Osteocyte (in vitro differentiated cells): ENCODE results near the gene SERPINA6. TPM values are rescaled to one million over a fixed set of nuclear protein-coding genes. Genes with fewer than 3 reads are reported as not detected.

Experiments used
- DNase-seq: peaks from one replicate; pipeline ENCODE4 v3.0.0; 2021; ENCODE audit warnings: mixed read lengths; ENCODE audit not compliant: unreplicated experiment; ENCODE audit errors: extremely low spot score
- H3K27ac Mint-ChIP-seq: one replicate; pipeline ENCODE4 v1.8.0; 2021; ENCODE audit warnings: mild to moderate bottlenecking, mixed read lengths; ENCODE audit not compliant: unreplicated experiment
- H3K27me3 Mint-ChIP-seq: one replicate; pipeline ENCODE4 v1.8.0; 2021; ENCODE audit warnings: mixed read lengths; ENCODE audit not compliant: unreplicated experiment
- H3K36me3 Mint-ChIP-seq: one replicate; pipeline ENCODE4 v1.8.0; 2021; ENCODE audit warnings: mixed read lengths; ENCODE audit not compliant: unreplicated experiment
- H3K4me1 Mint-ChIP-seq: one replicate; pipeline ENCODE4 v1.8.0; 2021; ENCODE audit warnings: mixed read lengths; ENCODE audit not compliant: unreplicated experiment
- H3K4me3 Mint-ChIP-seq: one replicate; pipeline ENCODE4 v1.8.0; 2021; ENCODE audit warnings: mild to moderate bottlenecking, moderate library complexity, mixed read lengths; ENCODE audit not compliant: unreplicated experiment
- H3K9me3 Mint-ChIP-seq: one replicate; pipeline ENCODE4 v1.8.0; 2021; ENCODE audit warnings: mixed read lengths; ENCODE audit not compliant: unreplicated experiment
- total RNA-seq: library from RNA; stranded (reverse); gene quantifications from 2 replicates; pipeline ENCODE4 v1.2.1, GENCODE V29; 2021
- TF ChIP-seq, protein P1 (sequence below): fragments of 200-600 bp; sonication (generic); IDR thresholded peaks from 2 replicates; pipeline ENCODE4 v1.5.0; 2021; ENCODE audit warnings: antibody characterized with exemption, mild to moderate bottlenecking, moderate library complexity

SERPINA6 gene
- total RNA-seq, 1 donor from 2014 or later, result not detected

DNA sequence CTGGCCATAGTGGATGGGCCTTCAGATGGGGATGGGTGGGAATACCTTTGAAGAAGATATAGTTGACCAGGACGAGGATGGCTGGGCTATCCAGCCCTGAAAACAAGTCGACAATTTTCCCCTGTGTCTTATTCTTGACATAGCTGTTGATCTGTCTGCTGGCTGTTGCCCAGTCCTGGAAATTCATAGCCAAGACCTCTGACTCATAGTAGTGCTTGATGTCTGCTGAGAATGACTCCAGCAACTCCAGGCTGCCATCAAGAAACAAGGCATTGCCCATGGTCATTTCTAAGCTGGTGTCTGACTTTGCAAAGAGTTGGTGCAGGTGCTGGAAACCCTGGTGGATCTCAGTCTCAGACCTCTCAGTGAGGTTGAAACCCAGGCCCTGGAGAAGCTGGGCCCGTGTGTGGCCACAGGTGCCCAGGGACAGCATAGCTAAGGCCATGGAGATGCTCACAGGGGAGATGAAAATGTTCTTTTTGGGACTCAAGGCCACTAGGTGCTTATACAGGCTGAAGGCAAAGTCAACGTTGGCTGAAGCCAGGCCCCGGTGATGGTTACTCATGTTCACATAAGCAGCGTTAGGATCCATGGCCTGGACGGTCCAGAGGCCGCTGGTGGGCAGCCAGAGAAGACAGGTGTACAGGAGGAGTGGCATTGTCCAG is 9.0 kb downstream of the SERPINA6 start:
- H3K36me3 Mint-ChIP-seq, result no peaks in the 10 kb centered on the region
- no peaks in the 10 kb centered on the region for H3K27me3 Mint-ChIP-seq
- no peak overlapping the region for H3K27ac Mint-ChIP-seq
- TF ChIP-seq, protein P1, sequence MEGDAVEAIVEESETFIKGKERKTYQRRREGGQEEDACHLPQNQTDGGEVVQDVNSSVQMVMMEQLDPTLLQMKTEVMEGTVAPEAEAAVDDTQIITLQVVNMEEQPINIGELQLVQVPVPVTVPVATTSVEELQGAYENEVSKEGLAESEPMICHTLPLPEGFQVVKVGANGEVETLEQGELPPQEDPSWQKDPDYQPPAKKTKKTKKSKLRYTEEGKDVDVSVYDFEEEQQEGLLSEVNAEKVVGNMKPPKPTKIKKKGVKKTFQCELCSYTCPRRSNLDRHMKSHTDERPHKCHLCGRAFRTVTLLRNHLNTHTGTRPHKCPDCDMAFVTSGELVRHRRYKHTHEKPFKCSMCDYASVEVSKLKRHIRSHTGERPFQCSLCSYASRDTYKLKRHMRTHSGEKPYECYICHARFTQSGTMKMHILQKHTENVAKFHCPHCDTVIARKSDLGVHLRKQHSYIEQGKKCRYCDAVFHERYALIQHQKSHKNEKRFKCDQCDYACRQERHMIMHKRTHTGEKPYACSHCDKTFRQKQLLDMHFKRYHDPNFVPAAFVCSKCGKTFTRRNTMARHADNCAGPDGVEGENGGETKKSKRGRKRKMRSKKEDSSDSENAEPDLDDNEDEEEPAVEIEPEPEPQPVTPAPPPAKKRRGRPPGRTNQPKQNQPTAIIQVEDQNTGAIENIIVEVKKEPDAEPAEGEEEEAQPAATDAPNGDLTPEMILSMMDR, result no peak
- no peak overlapping the region for H3K4me3 Mint-ChIP-seq
- no peaks in the 10 kb centered on the region for H3K4me1 Mint-ChIP-seq
- peaks cover 13% of the 10 kb centered on the region for H3K9me3 Mint-ChIP-seq
- DNase-seq, result peak; percentile 63

DNA sequence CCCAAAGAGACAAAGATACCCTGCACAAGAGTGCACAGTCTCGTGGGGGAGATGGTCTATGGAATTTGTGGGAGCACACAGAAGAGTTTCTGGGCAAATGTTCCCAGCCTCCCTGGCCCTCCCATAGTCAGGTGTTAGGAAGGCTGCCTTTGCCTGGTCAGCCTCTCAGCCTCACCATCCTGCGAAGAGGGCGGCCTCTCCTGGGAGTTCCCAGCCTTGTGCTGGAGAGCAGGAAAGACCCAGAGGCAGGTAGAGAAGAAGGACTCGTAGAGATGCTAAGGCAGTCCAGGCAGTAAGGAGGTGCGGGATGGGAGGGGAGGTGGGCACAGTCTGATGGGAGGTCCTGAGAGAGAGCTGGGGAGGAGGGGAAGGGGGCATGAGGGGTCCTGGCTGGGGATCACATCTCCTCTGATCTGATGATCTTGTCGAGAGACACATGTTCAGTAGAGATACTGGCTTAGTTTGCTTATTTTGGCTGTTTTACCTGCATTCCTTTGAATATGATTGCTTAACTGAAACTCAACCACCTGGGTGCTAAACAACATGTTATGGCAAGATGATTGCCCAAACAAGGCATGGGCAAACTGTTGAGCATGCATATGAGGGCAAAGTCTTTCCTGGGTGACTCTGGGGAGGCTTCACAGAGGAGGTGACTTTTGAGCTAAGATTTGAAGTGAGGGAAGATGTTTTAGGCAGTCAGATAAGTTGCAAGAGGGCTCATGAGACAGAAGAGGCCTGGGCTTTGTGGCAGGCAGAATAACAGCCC is 10.5 kb downstream of the SERPINA6 start:
- no peaks in the 10 kb centered on the region for H3K4me1 Mint-ChIP-seq
- no peaks in the 10 kb centered on the region for H3K36me3 Mint-ChIP-seq
- H3K9me3 Mint-ChIP-seq, result peaks cover 26% of the 10 kb centered on the region
- DNase-seq, result peak; percentile 70
- no peak overlapping the region for H3K27ac Mint-ChIP-seq
- no peaks in the 10 kb centered on the region for H3K27me3 Mint-ChIP-seq
- H3K4me3 Mint-ChIP-seq, result no peak overlapping the region
- TF ChIP-seq, protein P1, result no peak

DNA sequence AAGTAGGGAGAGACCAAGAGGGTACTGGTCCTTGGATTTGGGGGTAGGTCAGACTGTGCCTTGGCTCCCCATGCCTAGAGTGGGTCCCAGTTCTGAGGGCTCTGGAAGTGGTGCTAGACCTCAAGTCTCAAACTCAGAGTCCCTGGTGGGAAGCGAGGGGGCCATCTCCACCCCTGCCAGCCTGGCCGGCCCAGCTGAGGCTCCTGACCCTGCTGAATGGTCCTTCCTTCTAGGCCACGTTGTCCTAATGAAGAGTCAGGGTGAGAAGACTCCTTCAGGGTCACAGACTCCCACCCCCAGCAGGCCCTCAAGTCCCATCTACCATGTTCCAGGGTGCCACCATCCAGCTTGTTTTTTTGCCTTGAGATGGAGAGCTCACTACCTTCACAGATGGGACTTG is 12.9 kb downstream of the SERPINA6 start:
- Mint-ChIP-seq H3K4me1 (no peaks in the 10 kb centered on the region), H3K4me3 (no peak overlapping the region), H3K27me3 (no peaks in the 10 kb centered on the region), H3K9me3 (peaks cover 32% of the 10 kb centered on the region), H3K36me3 (no peaks in the 10 kb centered on the region), H3K27ac (no peak overlapping the region)
- peak; percentile 56 for DNase-seq
- TF ChIP-seq, protein P1, result no peak

DNA sequence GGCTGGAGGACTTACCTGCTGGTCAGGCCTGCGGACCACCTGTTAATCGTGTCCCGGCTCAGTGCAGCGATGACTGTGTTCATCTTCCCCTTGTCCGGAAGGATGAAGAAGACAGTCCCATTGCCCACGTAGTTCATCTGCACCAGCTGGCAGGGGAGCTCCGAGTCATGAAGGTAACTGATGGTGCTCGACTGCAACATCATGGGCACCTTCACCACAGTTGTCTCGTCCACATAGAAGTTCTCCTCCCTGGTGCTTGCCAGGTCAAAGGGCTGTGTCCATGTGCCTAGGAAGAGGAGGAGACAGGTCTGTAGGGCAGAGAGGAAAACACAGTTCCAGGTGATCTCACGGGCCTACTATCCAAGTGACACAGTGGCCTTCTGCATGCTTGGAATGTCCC is 13.4 kb downstream of the SERPINA6 start:
- Mint-ChIP-seq H3K4me1 (no peaks in the 10 kb centered on the region), H3K9me3 (peaks cover 36% of the 10 kb centered on the region), H3K27ac (no peak overlapping the region), H3K27me3 (no peaks in the 10 kb centered on the region), H3K4me3 (no peak overlapping the region), H3K36me3 (no peaks in the 10 kb centered on the region)
- DNase-seq, result peak; percentile 75
- TF ChIP-seq, protein P1, result no peak

DNA sequence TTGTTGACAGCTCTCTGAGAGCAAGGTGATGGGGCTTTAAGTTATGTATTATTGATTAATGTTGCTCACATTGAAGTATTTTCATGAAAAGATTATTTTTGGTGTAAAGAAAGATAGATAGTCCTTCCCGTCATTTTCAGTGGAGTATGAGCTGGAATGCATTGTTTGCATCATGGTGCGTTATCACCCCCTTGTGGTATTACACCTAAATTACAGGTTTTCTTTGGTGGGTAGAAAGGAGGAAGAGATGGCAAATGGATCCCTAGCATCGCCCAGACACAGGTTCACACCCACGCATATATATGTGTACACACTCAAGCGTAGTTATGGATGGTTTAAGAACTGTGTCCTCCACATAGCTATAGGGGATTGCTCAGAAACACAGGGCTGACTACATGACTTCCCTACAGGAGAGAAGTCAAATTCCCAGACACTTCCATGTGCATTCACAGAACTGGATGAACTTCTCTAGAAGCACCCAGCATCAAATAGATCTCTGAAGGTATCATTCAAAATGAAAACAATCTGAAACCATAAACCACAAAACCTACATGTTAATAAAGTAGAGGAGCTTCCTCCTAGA is 15.6 kb downstream of the SERPINA6 start:
- TF ChIP-seq, protein P1, result peak; percentile 14
- H3K4me3 Mint-ChIP-seq, result no peak overlapping the region
- peaks cover 32% of the 10 kb centered on the region for H3K9me3 Mint-ChIP-seq
- no peaks in the 10 kb centered on the region for H3K27me3 Mint-ChIP-seq
- H3K36me3 Mint-ChIP-seq, result no peaks in the 10 kb centered on the region
- no peak overlapping the region for H3K27ac Mint-ChIP-seq
- no peak for DNase-seq
- no peaks in the 10 kb centered on the region for H3K4me1 Mint-ChIP-seq
